Measurements from ENCODE around the gene SPEM3. TPM values are rescaled to one million over a fixed set of nuclear protein-coding genes. Genes with fewer than 3 reads are reported as not detected.
"Not testable (repeated sequence)": the region's sequence is repeated elsewhere in the genome, so short reads cannot be mapped to it uniquely, and the experiment has no call there.

SPEM3 gene
- total RNA-seq, 1 donor from 2014 or later, result 0.96 TPM

DNA sequence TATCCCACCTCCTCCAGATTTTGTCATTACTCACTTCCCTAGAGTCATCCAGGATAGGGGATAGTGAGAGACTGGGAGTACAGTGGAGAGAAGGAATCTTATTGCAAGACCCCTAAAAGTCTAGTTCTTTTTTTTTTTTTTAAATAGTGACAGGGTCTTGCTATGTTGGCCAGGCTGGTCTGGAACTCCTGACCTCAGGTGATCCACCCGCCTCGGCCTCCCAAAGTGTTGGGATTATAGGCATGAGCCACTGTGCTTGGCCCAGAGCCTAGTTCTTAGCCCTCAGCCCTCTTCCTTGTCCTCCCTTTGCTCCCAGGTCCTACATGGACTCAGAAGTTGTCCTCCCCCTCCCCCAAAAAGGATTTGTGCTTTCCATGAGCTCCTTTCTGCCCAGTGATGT is 13.5 kb downstream of the SPEM3 start:
- no peak for DNase-seq (ENCODE audit: low spot score)

DNA sequence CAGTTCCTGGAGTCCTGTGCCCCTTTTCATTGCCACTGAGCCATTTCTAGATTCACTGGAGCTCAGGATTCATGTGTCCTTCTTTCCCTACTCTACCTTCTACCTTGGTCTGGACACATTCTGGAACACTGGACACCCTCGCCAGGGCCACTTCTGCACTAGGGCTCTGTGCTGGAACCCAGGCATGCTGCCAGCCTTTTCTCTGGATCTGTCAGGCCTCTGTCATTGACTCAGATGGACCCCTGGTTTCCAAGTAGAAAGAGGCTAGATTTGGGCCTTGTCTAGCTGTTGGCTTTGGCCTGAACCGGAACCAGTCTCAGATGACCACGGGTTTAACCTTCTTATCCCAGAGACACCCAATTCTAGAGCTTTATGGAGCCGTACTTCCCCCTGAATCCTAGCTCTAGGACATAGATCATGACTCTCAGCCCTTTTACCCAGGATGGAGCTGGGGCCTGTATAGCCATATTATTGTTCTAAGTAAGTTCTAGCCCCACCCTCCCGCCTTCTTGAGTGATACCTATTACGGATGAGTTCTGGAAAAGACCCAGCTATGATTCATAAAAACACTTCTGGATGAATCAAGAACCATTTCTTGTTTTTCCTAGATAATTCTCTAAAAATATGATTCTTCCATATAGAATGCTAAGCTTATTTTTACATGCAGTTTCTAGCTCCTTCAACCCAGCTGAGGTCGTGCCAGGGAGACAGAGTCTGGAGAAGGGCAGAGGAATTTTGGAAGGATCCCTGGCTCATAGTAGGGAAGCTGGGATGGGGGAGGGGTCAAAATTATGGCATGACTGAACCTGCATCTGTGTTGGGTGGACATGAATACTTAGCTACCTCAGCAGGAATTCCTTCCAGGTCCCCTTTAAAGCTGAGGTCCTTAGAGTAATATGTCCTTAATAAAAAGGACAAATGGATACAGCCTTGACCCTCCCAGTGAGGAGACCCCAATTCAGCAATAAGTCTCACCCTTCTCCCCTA is 15.1 kb downstream of the SPEM3 start:
- DNase-seq (ENCODE audit: low spot score), result no peak

DNA sequence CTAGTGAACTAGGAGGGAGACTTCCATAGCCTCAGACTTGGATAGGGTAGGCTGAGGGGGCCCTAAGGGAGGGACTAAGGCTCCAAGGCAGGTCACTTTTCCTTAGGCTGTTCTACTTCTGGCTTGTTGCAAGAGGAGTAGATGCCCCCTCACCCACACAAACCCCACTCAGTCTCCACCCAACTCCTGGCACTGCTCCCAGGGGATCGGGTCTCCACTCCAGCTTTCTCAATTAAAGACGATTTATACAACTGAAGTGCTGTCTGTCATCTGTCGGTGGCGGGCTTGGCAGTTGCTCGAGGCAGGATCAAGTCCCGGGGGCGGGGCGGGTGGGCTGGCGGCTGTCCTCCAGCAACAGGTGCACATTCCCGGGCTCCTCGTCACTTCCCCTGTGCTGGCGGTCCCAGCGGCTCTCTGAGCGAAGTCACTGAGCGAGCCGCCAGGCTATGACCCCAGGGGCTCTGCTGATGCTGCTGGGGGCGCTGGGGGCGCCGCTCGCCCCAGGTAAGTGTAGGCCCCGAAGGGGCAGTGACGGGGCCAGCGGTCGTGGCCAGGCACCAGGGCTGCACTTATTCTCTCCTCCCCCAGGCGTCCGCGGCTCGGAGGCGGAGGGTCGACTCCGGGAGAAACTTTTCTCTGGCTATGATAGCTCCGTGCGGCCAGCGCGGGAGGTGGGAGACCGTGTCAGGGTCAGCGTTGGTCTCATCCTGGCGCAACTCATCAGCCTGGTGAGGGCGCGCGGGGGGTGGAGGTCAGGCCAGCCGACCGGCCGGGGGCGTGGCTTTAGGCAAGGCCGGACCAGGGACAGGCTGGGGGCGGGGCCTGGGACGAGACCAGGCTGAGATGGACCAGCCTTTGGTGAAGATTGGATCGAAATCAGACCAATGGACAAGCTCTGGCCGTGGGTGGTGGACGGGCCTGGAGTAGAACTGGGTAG is 16.3 kb downstream of the SPEM3 start, which contains the start of gene CHRNB1:
CHRNB1 (plus strand) TSS at position 380 of the 937 bp plus-strand sequence; CDS start at position 447, 67 bp downstream.
- no peak for DNase-seq (ENCODE audit: low spot score)

DNA sequence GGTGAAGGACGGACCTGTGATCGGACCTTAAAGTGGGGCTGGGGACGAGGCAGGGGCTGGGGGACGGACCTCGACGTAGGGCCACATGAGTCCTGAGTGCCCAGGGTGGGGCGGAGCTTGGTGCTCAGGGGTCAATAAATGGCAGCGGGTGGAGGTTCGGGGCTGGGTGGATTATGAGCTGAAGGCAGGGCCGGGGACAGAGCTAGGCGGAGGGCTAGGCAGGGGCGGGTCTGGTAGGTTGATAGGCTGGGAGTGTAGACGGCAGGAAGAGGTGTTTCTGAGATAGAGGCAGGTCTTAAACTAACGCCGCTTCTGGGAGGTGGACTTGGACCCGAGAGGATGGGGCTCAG is 16.9 kb downstream of the SPEM3 start:
- DNase-seq (ENCODE audit: low spot score), result no peak

DNA sequence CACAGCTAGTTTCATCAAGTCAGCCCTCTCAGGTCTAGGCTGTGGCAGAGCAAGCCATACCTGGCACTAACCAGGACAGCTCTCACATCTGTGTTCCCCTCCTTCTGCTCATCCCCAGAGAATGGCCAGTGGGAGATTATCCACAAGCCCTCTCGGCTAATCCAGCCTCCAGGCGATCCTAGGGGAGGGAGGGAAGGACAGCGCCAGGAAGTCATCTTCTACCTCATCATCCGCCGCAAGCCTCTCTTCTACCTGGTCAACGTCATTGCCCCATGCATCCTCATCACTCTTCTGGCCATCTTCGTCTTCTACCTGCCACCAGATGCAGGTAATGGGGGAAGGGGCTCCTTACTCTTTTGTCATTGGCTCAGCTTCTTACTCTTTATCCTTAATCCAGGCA is 19.8 kb downstream of the SPEM3 start:
- no peak for DNase-seq (ENCODE audit: low spot score)

DNA sequence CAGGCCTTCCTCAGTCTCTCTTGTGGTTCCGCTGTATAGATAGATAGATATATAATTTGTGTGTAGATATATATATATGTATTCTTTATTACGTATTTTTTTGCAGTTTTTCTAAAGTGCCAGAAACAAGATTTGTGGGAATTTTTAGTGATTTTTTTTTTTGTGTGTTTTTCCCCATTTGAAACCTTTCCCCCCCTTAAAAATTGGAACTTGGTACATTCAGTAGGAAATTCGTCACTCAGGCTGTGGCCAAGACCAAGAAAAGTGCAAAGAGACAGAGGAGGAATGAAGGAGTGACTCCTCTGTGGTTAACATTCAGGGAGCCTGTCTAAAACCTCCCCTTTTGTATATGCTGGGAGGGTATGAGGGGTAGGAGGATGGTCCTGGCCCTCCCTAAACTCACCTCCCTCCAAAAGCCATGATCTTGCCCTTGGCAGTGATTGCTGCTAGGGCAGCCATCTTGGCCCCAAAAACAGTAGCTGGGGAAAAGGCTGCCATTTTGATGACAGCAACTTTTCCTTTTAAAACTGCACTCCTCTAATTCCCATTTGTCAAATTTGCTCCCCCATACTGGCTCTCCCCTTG is 31.4 kb downstream of the SPEM3 start:
- no peak for DNase-seq (ENCODE audit: low spot score)

DNA sequence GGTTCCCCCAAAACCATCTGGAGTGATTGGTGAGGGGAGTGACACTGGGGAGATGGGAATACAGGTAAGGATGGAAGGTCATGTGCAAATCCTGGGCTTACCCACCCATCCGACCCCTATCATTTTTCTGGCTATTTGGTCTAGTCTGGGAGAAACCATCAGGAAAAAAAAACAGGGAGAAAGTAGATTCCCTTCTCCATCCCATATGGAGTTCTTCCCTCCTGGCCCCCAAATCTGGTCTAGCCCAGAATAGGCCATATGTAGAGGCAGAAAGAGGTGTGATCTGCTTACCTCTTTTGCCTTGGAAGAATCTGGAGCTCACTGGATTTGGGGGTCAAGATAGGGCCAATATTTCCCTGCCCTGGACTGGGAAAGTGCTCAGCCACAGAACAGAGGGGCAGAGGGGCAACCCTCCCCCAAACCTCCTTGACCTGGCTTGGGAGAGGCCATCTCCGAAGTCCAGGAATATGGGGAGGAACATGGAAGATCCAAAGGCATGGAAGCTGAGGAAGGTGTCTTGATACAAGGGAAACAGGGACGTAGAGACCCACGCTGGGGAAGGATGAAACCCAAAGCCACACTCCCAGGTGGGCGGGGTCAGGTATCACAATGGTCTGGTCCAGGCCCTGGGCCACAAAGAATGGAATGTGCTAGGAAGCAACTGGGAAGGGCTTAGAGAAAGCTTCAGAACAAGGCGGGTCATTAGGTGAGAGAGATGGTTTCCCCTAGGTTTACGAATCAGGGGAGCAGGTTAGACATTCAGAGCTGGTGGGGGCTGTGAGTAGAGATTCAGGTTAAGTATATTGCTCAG is 32.4 kb downstream of the SPEM3 start:
- DNase-seq (ENCODE audit: low spot score), result no peak

DNA sequence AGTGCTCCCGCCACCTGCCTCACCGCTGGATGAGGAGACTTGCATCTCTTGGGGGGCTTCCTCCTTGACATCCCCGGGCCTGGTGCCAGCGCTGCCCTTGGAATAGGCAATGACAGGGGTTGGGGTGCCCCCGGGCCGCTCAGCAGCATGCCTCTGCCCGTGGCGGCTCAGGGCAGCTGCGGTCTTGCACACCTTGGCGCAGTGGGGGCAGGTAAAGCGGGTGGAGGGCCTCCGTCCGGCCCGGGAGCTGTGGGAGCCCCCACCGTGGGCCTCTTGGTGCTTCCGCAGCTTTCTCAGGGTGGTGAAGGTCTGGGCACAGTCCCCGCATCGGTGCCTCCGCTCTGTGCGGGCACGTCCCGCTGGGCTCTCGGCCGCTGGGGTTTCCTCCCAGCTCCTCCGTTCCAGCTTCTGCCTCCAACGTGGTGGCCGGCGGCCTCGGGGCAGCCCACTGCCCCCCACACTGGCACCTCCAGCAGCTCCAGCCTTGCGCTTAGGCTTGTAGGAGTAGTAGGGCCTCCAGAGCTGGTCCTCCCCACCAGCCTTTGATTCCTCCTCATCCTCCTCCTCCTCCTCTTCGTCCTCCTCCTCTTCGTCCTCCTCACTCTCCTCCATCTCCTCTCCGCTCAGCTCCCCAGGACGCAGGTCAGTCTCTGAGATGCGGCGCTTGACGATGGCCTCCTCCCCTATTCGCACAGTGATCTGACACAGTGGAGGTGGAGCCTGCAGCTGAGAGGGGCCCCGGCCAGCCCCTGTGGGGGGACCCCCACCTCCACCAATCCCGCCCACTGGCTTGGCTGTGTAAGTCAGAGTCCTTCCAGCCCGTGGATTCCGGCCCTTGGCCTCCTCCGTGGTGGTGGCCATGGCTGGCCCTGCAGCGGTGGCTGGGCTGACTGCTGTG is 34.1 kb downstream of the SPEM3 start:
- DNase-seq (ENCODE audit: low spot score), result no peak

DNA sequence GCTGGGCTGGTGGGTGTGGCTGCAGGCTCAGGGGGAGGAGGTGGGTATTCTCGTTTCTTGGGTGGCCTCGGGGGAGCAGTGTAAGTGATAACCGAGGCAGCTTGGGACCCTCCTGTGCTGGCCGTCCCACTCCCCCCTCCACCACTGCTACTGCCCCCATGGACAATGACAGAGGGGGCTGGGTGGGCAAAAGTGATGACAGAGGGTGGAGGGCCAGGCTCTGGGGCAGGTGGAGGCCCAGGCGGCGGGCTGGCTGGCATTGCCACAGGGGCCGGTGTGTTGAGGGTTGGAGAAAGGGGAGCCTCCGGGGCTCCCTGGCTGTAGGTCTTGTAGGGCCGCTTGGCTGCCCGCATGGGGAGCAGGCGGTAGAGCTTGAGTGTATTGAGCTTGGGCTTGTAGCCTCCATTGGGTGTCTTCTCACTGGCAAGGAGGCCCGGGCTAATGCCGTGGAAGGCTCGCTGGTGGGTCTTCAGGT is 34.8 kb downstream of the SPEM3 start:
- DNase-seq (ENCODE audit: low spot score), result no peak

DNA sequence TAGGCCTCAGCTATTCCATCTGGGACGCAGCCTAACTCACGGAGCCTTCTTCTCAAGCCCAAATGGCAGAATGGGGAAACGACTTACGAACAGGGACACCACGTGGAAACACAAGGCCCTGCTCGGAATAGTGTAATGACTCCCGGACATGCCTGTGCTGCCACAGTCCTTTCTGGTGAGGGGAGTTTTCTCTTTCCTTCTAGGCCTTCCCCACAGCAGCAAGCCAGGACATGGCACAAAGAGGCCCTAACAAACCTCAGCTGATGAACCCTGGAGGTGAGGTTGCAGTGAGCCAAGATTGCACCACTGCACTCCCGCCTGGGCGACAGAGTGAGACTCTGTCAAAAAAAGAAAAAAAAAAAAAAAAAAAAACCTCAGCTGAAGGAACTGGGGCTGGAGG is 35.4 kb downstream of the SPEM3 start:
- no peak for DNase-seq (ENCODE audit: low spot score)

DNA sequence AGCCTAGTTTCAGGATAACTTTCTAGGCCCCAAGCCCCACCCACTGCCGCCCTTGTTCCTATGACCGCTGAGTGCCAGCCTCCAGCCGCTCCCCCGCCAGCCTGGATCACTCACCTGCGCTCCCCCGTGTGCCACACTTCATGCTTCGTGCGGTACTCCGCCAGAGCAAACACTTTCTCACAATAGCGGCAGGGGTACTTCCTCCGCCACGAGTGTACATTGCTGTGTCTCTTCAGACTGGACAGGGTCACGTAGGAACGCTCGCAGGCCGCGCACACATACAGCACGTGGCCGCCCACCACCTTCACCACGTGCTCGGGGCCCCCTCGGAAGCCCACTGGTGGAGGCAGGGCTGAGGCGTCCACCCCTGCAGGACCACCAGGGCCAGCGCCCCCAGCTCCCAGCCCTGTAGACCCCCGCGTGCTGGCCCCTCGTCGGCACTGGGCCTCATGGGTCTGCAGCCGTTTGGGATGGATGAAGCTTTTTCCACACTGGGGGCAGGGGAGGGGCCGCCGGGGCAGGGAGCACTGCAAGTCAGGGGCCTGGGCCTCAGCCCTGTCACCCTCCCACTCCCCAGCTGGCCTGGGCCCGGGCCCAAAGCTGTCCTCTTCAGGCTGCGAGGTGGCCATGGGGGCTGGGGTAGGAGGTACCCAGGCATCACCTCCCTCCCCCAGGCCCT is 37.1 kb downstream of the SPEM3 start:
- no peak for DNase-seq (ENCODE audit: low spot score)

DNA sequence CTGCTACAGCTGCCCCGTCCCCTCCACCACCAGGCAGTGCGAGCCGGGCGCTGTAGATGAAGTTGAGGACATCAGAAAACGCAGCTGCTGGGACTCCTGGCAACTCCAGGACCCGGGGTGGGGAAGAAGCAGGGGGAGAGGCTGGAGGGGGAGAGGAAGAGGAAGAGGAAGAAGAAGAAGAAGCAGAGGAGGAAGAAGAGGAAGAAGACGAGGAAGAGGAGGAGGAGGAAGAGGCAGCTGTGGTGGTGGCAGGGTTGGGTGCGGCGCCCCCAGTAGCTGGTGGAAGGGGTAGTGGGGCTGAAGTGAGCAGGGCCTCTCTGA is 37.6 kb downstream of the SPEM3 start:
- no peak for DNase-seq (ENCODE audit: low spot score)

DNA sequence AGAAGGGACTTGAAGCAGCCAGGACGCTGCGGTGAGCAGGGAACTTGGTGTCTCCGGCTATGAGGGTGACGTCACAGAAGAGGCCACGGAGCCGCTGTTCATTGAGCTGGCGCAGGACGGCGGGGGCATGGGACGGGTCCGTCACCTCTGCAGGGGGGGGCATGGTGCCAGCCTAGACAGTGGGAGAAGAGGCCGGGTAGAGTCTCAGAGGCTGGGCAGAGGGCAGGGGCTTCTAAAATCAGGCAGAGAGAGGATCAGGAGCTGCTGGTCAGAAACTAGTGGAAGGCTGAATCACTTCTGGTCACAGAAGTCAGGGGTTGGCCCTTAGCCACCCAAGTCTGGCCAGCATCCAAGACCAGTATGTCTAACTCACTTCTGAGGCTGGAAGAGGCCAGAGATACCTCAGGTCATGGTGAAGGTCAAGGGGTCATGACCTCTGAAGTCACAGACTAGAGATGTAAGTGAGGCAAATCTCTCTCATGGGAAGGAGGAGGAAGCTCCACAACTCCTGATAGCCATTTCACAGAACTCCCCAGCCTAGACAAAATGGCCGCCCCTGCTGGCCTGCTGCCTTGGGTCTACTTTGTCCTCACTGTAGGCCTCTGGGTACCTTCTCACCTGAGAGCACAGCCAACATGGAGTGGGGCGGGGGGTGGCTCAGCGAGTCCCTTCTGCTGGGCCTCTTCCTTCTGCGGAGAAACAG is 38.1 kb downstream of the SPEM3 start:
- no peak for DNase-seq (ENCODE audit: low spot score)

DNA sequence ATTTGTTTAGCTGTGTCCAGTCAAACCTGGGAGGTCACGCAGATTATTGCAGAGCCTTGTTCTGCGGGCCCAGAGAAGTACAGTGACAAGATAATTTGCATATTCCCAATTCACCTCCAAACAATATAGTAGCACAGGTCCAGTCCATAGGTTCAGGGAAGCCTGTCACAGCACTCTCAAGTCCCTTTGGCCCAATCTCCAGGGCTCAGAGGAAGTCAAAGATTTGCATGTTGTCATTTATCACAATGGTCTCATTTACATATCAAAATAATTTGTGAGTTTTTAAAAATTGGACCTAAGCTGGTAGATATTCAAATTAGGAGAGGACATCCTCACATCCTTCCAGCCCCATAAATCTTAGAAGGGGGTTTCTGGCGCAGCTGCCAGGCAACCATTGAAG is 38.8 kb downstream of the SPEM3 start:
- DNase-seq (ENCODE audit: low spot score), result no peak

DNA sequence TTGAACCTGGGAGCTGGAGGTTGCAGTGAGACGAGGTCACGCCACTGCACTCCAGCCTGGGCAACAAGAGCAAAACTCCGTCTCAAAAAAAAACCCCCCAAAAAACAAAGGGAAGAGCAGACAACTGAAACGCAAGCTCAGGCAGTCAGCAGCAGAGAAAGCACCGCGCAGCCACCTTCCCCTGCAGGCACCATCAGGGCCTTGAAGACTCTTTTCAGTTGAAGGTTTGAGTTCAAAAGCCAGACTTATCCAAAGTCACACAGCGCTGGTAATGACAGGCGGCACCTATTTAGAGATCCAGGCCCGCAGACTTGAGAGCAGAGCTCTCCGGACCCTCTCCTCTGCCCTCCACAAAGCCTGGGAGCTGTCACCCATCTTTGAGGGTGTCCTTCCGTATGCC is 39.6 kb downstream of the SPEM3 start:
- DNase-seq (ENCODE audit: low spot score), result no peak

DNA sequence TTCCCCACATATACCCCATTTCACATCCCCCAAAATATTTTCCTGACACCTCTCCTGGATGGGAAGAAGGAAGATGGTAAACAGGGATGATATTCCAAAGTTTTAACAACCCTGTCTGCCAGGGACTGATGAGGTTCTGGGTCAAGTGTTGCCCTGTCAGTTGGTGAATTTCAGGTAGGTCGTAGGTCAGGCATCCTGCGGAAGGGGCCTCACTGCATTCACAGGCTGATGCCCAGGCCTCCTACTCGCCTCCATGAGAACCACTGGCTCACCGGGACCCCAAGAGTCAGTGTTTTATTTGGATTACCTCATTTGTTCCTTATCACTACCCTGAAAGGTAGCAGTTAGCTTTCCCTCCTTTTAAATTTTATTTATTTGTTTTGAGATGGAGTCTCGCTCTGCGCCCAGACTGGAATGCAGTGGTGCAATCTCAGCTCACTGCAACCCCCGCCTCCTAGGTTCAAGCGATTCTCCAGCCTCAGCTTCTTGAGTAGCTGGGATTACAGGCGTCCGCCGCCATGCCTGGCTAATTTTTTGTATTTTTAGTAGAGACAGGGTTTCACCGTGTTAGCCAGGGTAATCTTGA is 40.2 kb downstream of the SPEM3 start:
- no peak for DNase-seq (ENCODE audit: low spot score)

DNA sequence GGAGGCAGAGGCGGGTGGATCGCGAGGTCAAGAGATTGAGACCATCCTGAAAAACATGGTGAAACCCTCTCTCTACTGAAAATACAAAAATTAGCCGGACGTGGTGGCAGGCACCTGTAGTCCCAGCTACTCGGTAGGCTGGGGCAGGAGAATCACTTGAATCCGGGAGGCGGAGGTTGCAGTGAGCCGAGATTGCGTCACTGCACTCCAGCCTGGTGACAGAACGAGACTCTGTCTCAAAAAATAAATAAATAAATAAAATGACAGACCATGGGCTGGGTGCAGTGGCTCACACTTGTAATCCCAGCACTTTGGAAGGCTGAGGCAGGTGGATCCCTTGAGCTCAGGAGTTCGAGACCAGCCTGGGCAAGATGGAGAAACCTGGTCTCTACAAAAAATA is 41.2 kb downstream of the SPEM3 start:
- DNase-seq (ENCODE audit: low spot score), result not testable (repeated sequence)

DNA sequence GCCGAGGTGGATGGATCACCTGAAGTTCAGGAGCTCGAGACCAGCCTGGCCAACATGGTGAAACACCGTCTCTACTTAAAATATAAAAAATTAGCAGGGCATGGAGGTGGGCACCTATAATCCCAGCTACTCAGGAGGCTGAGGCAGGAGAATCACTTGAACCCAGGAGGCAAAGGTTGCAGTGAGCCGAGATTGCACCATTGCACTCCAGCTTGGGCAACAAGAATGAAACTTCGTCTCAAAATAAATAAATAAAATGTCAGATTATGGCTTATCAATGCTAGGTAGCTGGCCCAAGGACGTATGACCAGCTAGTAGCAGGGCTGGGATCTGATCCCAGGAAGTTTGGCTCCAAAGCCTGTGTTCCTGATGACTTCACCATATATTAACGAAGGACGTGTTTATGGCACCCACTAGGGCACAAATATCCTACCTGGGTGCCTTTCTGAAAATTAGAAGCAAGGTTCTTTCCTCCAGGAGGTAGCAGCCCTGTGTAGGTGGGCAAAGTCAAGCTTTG is 41.9 kb downstream of the SPEM3 start:
- not testable (repeated sequence) for DNase-seq (ENCODE audit: low spot score)

Measured in umbilical cord (tissue), 2 donors.